ENCODE results near the gene MPPE1. TPM values are rescaled to one million over a fixed set of nuclear protein-coding genes. Genes with fewer than 3 reads are reported as not detected.

MPPE1 gene
- total and polyA plus RNA-seq, 9 of the 15 experiments (the other 6 are each of a cell fraction or from before 2014, with no cell fraction given) = 10.7 to 19.5 (median 13.3) TPM

GRCh38 chr18:11908182-11909060 lies at the start of gene MPPE1 (continued):
- TF ChIP-seq ZBTB40 (IDR thresholded peaks at IDR 0.05) (peak; percentile 82), ZBTB40 (CRISPR knock-in tag; IDR thresholded peaks at IDR 0.05) (no peak), SRF (CRISPR knock-in tag; IDR thresholded peaks at IDR 0.05) (peak in 1 of 2 experiments; percentile 33; a peak in 1 of 4 replicates), FOXK2 (conservative IDR thresholded peaks at IDR 0.05 in 1 of 2, IDR thresholded peaks at IDR 0.05 in 1 of 2; ENCODE audit: low read depth in 2 of 2) (peak; percentile 53 to 61; a peak in 3 of 4 replicates), MNT (conservative IDR thresholded peaks at IDR 0.05) (peak; percentile 39 to 80; a peak in 3 of 4 replicates), CHD1 (IDR thresholded peaks at IDR 0.05; ENCODE audit: low read length) (peak; percentile 40), TAF1 (IDR thresholded peaks at IDR 0.05; ENCODE audit: control insufficient read depth, extremely low read depth, insufficient read depth, low read length, severe bottlenecking) (peak; percentile 78), FUS (optimal IDR thresholded peaks at IDR 0.05; ENCODE audit: low read depth, low read length) (peak; percentile 27), ZNF511 (CRISPR knock-in tag; IDR thresholded peaks at IDR 0.05) (peak; percentile 43; the same call in 1 of the 2 replicates), MBD1 (CRISPR knock-in tag; IDR thresholded peaks at IDR 0.05) (no peak), NCOA1 (IDR thresholded peaks at IDR 0.05; ENCODE audit: low read depth) (0 out of 2 replicates have a peak, but pooled peaks have one; percentile 30), DPF2 (IDR thresholded peaks at IDR 0.05) (no peak), GTF2E2 (tag; IDR thresholded peaks at IDR 0.05) (peak; percentile 77; the same call in 1 of the 2 replicates)
